Measurements from ENCODE around the gene FAM163B. TPM values are rescaled to one million over a fixed set of nuclear protein-coding genes. Genes with fewer than 3 reads are reported as not detected.

FAM163B gene
- total RNA-seq, 2 experiments from 2014 or later, result not detected

GRCh38 chr9:133553973-133554713 is 55.0 kb downstream of the FAM163B start:
- Mint-ChIP-seq H3K27me3 (ENCODE audit: low read depth) (no peaks in the 10 kb centered on the region), H3K9me3 (ENCODE audit: insufficient read depth) (no peaks in the 10 kb centered on the region), H3K4me3 (no peak overlapping the region), H3K36me3 (ENCODE audit: low read depth) (no peaks in the 10 kb centered on the region), H3K27ac (no peak overlapping the region), H3K4me1 (ENCODE audit: low read depth) (peaks cover 11% of the 10 kb centered on the region)
- ChIA-PET POLR2A (no interaction called here), CTCF (no interaction called here)
- ATAC-seq, result no peak
- no peak for DNase-seq

- CTCF ChIA-PET, result no interaction called here
- Mint-ChIP-seq H3K4me1 (ENCODE audit: low read depth) (peaks cover 2% of the 10 kb centered on the region), H3K4me3 (no peak overlapping the region), H3K9me3 (ENCODE audit: insufficient read depth) (no peaks in the 10 kb centered on the region), H3K27me3 (ENCODE audit: low read depth) (no peaks in the 10 kb centered on the region), H3K36me3 (ENCODE audit: low read depth) (no peaks in the 10 kb centered on the region), H3K27ac (no peak overlapping the region)
- DNase-seq (no peak), ATAC-seq (no peak)
- POLR2A ChIA-PET, result no interaction called here
These were observed 56.1 kb downstream of the FAM163B start for GRCh38 chr9:133553123-133553522.

- Mint-ChIP-seq H3K9me3 (ENCODE audit: insufficient read depth) (no peaks in the 10 kb centered on the region), H3K4me1 (ENCODE audit: low read depth) (no peaks in the 10 kb centered on the region), H3K4me3 (no peak overlapping the region), H3K36me3 (ENCODE audit: low read depth) (no peaks in the 10 kb centered on the region), H3K27me3 (ENCODE audit: low read depth) (no peaks in the 10 kb centered on the region), H3K27ac (no peak overlapping the region)
- DNase-seq (no peak), ATAC-seq (no peak)
- ChIA-PET POLR2A (no interaction called here), CTCF (no interaction called here)
These were observed 57.0 kb downstream of the FAM163B start for GRCh38 chr9:133552236-133552635.

GRCh38 chr9:133551446-133551845 is 57.7 kb downstream of the FAM163B start:
- no peak overlapping the region for H3K27ac Mint-ChIP-seq
- no peaks in the 10 kb centered on the region for H3K9me3 Mint-ChIP-seq (ENCODE audit: insufficient read depth)
- H3K4me1 Mint-ChIP-seq (ENCODE audit: low read depth), result no peaks in the 10 kb centered on the region
- ChIA-PET CTCF (no interaction called here), POLR2A (no interaction called here)
- ATAC-seq, result no peak
- no peak overlapping the region for H3K4me3 Mint-ChIP-seq
- no peaks in the 10 kb centered on the region for H3K27me3 Mint-ChIP-seq (ENCODE audit: low read depth)
- H3K36me3 Mint-ChIP-seq (ENCODE audit: low read depth), result no peaks in the 10 kb centered on the region
- no peak for DNase-seq

GRCh38 chr9:133547116-133547515 is 62.1 kb downstream of the FAM163B start:
- POLR2A ChIA-PET, result no interaction called here
- DNase-seq, result no peak
- H3K27me3 Mint-ChIP-seq (ENCODE audit: low read depth), result no peaks in the 10 kb centered on the region
- CTCF ChIA-PET, result no interaction called here
- H3K9me3 Mint-ChIP-seq (ENCODE audit: insufficient read depth), result no peaks in the 10 kb centered on the region
- no peaks in the 10 kb centered on the region for H3K36me3 Mint-ChIP-seq (ENCODE audit: low read depth)
- H3K27ac Mint-ChIP-seq, result no peak overlapping the region
- H3K4me1 Mint-ChIP-seq (ENCODE audit: low read depth), result no peaks in the 10 kb centered on the region
- ATAC-seq, result no peak
- no peak overlapping the region for H3K4me3 Mint-ChIP-seq

- CTCF ChIA-PET, result no interaction called here
- DNase-seq (no peak), ATAC-seq (no peak)
- Mint-ChIP-seq H3K9me3 (ENCODE audit: insufficient read depth) (no peaks in the 10 kb centered on the region), H3K36me3 (ENCODE audit: low read depth) (no peaks in the 10 kb centered on the region), H3K4me3 (no peak overlapping the region), H3K4me1 (ENCODE audit: low read depth) (no peaks in the 10 kb centered on the region), H3K27me3 (ENCODE audit: low read depth) (no peaks in the 10 kb centered on the region), H3K27ac (no peak overlapping the region)
- POLR2A ChIA-PET, result no interaction called here
These were observed 62.9 kb downstream of the FAM163B start for GRCh38 chr9:133546287-133546680.

- no peak overlapping the region for H3K4me3 Mint-ChIP-seq
- H3K27ac Mint-ChIP-seq, result no peak overlapping the region
- H3K9me3 Mint-ChIP-seq (ENCODE audit: insufficient read depth), result no peaks in the 10 kb centered on the region
- no peaks in the 10 kb centered on the region for H3K36me3 Mint-ChIP-seq (ENCODE audit: low read depth)
- DNase-seq, result no peak
- H3K4me1 Mint-ChIP-seq (ENCODE audit: low read depth), result no peaks in the 10 kb centered on the region
- no peaks in the 10 kb centered on the region for H3K27me3 Mint-ChIP-seq (ENCODE audit: low read depth)
- ChIA-PET CTCF (no interaction called here), POLR2A (no interaction called here)
- ATAC-seq, result no peak
These were observed 63.5 kb downstream of the FAM163B start for GRCh38 chr9:133545494-133546286.

- DNase-seq (no peak), ATAC-seq (no peak)
- Mint-ChIP-seq H3K27me3 (ENCODE audit: low read depth) (peaks cover 4% of the 10 kb centered on the region), H3K4me3 (no peak overlapping the region), H3K4me1 (ENCODE audit: low read depth) (no peaks in the 10 kb centered on the region), H3K27ac (no peak overlapping the region), H3K36me3 (ENCODE audit: low read depth) (no peaks in the 10 kb centered on the region), H3K9me3 (ENCODE audit: insufficient read depth) (no peaks in the 10 kb centered on the region)
- ChIA-PET POLR2A (no interaction called here), CTCF (interaction anchor here (0.7 to 0.8 kb wide), 2 partner anchors 10 to 172 kb away, joined by 3 read pairs; no protein-coding TSS in a partner anchor)
These were observed 65.3 kb downstream of the FAM163B start for GRCh38 chr9:133543772-133544467.

- no peak for ATAC-seq
- DNase-seq, result no peak
- no peaks in the 10 kb centered on the region for H3K4me1 Mint-ChIP-seq (ENCODE audit: low read depth)
- CTCF ChIA-PET, result interaction anchor here (1.3 kb wide), 1 partner anchor 10 kb away, joined by 3 read pairs; no protein-coding TSS in a partner anchor
- H3K4me3 Mint-ChIP-seq, result no peak overlapping the region
- no peaks in the 10 kb centered on the region for H3K9me3 Mint-ChIP-seq (ENCODE audit: insufficient read depth)
- H3K36me3 Mint-ChIP-seq (ENCODE audit: low read depth), result no peaks in the 10 kb centered on the region
- H3K27me3 Mint-ChIP-seq (ENCODE audit: low read depth), result peaks cover 5% of the 10 kb centered on the region
- POLR2A ChIA-PET, result no interaction called here
- H3K27ac Mint-ChIP-seq, result no peak overlapping the region
These were observed 67.2 kb downstream of the FAM163B start for GRCh38 chr9:133542002-133542401.

GRCh38 chr9:133540698-133541025 is 68.5 kb downstream of the FAM163B start:
- no peaks in the 10 kb centered on the region for H3K9me3 Mint-ChIP-seq (ENCODE audit: insufficient read depth)
- ATAC-seq, result no peak
- H3K27me3 Mint-ChIP-seq (ENCODE audit: low read depth), result peaks cover 8% of the 10 kb centered on the region
- ChIA-PET POLR2A (no interaction called here), CTCF (no interaction called here)
- H3K36me3 Mint-ChIP-seq (ENCODE audit: low read depth), result no peaks in the 10 kb centered on the region
- no peak for DNase-seq
- no peaks in the 10 kb centered on the region for H3K4me1 Mint-ChIP-seq (ENCODE audit: low read depth)
- H3K27ac Mint-ChIP-seq, result no peak overlapping the region
- no peak overlapping the region for H3K4me3 Mint-ChIP-seq

GRCh38 chr9:133539991-133540697 is 69.0 kb downstream of the FAM163B start:
- H3K9me3 Mint-ChIP-seq (ENCODE audit: insufficient read depth), result no peaks in the 10 kb centered on the region
- H3K36me3 Mint-ChIP-seq (ENCODE audit: low read depth), result no peaks in the 10 kb centered on the region
- no peaks in the 10 kb centered on the region for H3K4me1 Mint-ChIP-seq (ENCODE audit: low read depth)
- H3K27me3 Mint-ChIP-seq (ENCODE audit: low read depth), result peaks cover 8% of the 10 kb centered on the region
- no peak overlapping the region for H3K27ac Mint-ChIP-seq
- ChIA-PET POLR2A (no interaction called here), CTCF (no interaction called here)
- DNase-seq, result no peak
- H3K4me3 Mint-ChIP-seq, result no peak overlapping the region
- no peak for ATAC-seq
